Endodermal cell (in vitro differentiated cells): ENCODE results near the gene GSDMA. TPM values are rescaled to one million over a fixed set of nuclear protein-coding genes. Genes with fewer than 3 reads are reported as not detected.

ENCODE experiments used
- DNase-seq: peaks from one replicate; pipeline ENCODE4 v3.0.0-alpha.2; 2017
- H3K27ac ChIP-seq: 2 replicates; pipeline ENCODE4 v1.5.1; 2013; ENCODE audit warnings: mild to moderate bottlenecking, low read depth, low read length, moderate library complexity
- H3K27me3 ChIP-seq: 2 replicates; pipeline ENCODE4 v1.6.1; 2013; ENCODE audit warnings: mild to moderate bottlenecking, low read length, moderate library complexity; ENCODE audit not compliant: insufficient read depth, control insufficient read depth, poor library complexity, severe bottlenecking
- H3K36me3 ChIP-seq: 2 replicates; pipeline ENCODE4 v1.7.0; 2013; ENCODE audit warnings: mild to moderate bottlenecking, low read length, moderate library complexity; ENCODE audit not compliant: control insufficient read depth, insufficient read depth
- H3K4me1 ChIP-seq: one replicate; pipeline ENCODE4 v1.7.0; 2013; ENCODE audit warnings: low read length; ENCODE audit not compliant: control insufficient read depth, insufficient read depth
- H3K4me3 ChIP-seq: 2 replicates; pipeline ENCODE4 v1.5.1; 2013; ENCODE audit warnings: mild to moderate bottlenecking, low read length, moderate library complexity
- H3K9ac ChIP-seq: 2 replicates; pipeline ENCODE4 v1.6.1; 2013; ENCODE audit warnings: mild to moderate bottlenecking, low read length, moderate library complexity; ENCODE audit not compliant: poor library complexity, severe bottlenecking; ENCODE audit errors: extremely low read depth
- H3K9me3 ChIP-seq: 2 replicates; pipeline ENCODE4 v1.6.1; 2013; ENCODE audit warnings: mild to moderate bottlenecking, low read length, moderate library complexity; ENCODE audit not compliant: control insufficient read depth
- H3K27ac Mint-ChIP-seq: 2 replicates; pipeline ENCODE4 v1.8.0; 2020; ENCODE audit warnings: mixed read lengths
- H3K27me3 Mint-ChIP-seq: 2 replicates; pipeline ENCODE4 v1.8.0; 2021; ENCODE audit warnings: mild to moderate bottlenecking, mixed read lengths; ENCODE audit not compliant: insufficient read depth
- H3K36me3 Mint-ChIP-seq: 2 replicates; pipeline ENCODE4 v1.8.0; 2020; ENCODE audit warnings: low read depth, mixed read lengths
- H3K4me1 Mint-ChIP-seq: 2 replicates; pipeline ENCODE4 v1.8.0; 2020; ENCODE audit warnings: mixed read lengths
- H3K4me3 Mint-ChIP-seq: 2 replicates; pipeline ENCODE4 v1.8.0; 2020; ENCODE audit warnings: mild to moderate bottlenecking, moderate library complexity, mixed read lengths
- H3K9me3 Mint-ChIP-seq: 2 replicates; pipeline ENCODE4 v1.8.0; 2020; ENCODE audit warnings: mild to moderate bottlenecking, mixed read lengths
- WGBS, 2 experiments: methylation state at CpG; one replicate each; pipeline versions ENCODE4 v1.1.5 to v1.1.7; 2013; ENCODE audit warnings: missing lambda C conversion rate in 2 of 2, mixed read lengths in 1 of 2; ENCODE audit not compliant: insufficient coverage in 1 of 2, insufficient read length in 1 of 2; 5-methylcytosine and 5-hydroxymethylcytosine counted together
- total RNA-seq, 2 donors: library from RNA; stranded (reverse); fragmentation: NEBNext Ultra II Directional in 1 of 2; extraction: Animal tissue kit (Norgen Biotek cat#: 25700) in 1 of 2; gene quantifications; 2 replicates in 1 of 2; 3 replicates in 1 of 2; pipeline ENCODE4 v1.2.1, GENCODE V29; 2021
- TF ChIP-seq, protein P1 (sequence below): fragments of 200-600 bp; sonication (generic); conservative IDR thresholded peaks from 2 replicates; pipeline ENCODE4 v1.5.0; 2021; ENCODE audit warnings: antibody characterized with exemption, mild to moderate bottlenecking

The GSDMA gene
- total RNA-seq, 2 donors from 2014 or later, result not detected

DNA sequence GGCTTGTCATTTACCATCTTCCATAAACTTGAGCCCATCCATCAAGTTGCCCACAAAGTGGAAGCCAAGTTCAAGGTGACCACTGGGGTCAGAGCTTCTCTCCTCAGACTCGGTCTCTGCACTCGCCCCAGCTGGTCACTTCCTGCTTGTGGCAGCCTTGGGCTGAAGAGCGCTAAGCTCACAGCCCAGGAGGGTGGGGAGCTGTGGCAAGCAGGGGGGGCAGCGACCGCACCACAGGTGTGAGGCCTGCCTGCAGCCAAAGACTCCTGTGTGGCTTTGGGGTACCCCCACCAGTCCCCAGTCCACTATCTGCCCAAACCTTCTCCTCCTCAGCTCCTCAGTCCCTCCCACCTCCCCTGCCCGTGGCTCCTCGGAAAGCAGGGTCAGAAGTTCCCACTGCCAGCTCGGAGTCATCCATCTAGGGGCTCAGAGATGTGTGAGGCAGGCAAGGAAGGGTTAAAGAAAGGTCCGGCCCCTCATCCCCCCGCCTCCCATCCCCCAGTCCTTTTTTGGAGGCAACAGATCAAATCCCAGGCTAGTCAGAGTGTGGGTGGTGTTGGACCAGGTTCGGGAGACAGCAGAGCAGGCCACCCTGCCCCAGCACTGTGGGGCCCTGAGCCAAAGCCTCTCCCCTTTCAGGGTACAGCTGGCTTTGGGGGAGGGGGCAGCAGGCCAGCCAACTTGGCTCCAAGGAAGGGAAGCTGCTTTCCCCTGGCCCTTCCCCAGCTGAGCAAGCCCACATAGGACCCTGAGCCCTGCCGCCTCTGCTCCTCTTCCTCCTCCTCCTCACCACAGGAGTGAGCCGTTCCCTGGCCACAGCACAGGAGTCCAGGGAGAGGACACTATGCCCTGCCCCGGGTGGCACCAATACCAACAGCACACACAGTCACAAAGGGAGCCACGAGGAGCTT lies 55.7 kb downstream of the GSDMA start:
- TF ChIP-seq, protein P1, sequence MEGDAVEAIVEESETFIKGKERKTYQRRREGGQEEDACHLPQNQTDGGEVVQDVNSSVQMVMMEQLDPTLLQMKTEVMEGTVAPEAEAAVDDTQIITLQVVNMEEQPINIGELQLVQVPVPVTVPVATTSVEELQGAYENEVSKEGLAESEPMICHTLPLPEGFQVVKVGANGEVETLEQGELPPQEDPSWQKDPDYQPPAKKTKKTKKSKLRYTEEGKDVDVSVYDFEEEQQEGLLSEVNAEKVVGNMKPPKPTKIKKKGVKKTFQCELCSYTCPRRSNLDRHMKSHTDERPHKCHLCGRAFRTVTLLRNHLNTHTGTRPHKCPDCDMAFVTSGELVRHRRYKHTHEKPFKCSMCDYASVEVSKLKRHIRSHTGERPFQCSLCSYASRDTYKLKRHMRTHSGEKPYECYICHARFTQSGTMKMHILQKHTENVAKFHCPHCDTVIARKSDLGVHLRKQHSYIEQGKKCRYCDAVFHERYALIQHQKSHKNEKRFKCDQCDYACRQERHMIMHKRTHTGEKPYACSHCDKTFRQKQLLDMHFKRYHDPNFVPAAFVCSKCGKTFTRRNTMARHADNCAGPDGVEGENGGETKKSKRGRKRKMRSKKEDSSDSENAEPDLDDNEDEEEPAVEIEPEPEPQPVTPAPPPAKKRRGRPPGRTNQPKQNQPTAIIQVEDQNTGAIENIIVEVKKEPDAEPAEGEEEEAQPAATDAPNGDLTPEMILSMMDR, result no peak
- H3K4me3 ChIP-seq, result no peak overlapping the region
- no peaks in the 10 kb centered on the region for H3K27me3 ChIP-seq
- H3K36me3 ChIP-seq, result peaks cover 12% of the 10 kb centered on the region
- 62 to 70% methylated on average over 4 to 14 of the region's 15 CpGs for WGBS, 2 experiments
- DNase-seq, result peak; percentile 91
- no peak overlapping the region for H3K4me3 Mint-ChIP-seq
- H3K27me3 Mint-ChIP-seq, result no peaks in the 10 kb centered on the region
- no peaks in the 10 kb centered on the region for H3K9me3 ChIP-seq
- H3K27ac Mint-ChIP-seq, result peak overlapping the region; percentile 80
- peaks cover 5% of the 10 kb centered on the region for H3K4me1 ChIP-seq
- H3K9ac ChIP-seq, result no peak overlapping the region
- peaks cover 14% of the 10 kb centered on the region for H3K4me1 Mint-ChIP-seq
- no peaks in the 10 kb centered on the region for H3K9me3 Mint-ChIP-seq
- H3K36me3 Mint-ChIP-seq, result peaks cover 32% of the 10 kb centered on the region
- no peak overlapping the region for H3K27ac ChIP-seq

DNA sequence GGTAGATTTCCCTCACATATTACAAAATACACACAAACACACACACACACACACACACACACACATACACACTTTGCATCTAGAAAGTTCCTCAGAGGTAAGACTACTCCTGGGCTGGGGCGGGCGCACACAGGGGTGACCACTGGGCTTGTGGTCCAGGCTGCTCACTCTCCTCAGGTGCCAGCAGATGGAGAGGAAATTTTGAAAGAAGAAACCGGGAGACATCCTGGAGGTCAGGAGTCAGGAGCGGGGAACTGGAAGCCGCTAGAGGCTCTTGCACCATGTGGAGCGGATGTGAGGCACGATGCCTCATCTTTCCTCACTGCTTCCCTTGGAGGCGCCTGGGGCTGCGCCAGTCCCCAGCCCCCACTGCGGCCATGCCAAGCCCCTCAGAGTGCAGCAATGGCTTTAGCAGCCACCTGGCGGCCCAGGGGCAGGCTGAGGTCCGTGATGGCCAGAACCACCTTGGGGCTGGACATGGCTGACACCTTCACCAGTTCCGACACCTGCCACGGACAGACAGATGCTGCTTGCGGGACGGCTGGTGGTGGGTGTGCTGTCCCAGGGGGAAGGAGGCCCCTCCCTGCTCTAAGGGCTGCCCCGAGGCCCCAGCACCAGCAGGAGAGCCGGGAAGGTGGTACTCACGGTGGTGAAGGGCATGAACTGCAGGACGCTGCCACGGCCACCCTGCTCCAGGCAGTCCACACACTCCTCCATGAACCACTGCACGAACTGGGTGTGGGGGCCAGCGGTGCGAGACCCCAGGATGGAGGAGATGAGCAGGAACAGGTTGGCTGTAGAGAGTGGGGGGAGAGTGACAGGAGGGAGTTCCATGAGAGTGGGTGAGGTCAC lies 56.6 kb downstream of the GSDMA start:
- Mint-ChIP-seq H3K27ac (peak overlapping the region; percentile 80), H3K4me1 (peaks cover 14% of the 10 kb centered on the region), H3K27me3 (no peaks in the 10 kb centered on the region), H3K4me3 (no peak overlapping the region), H3K36me3 (peaks cover 35% of the 10 kb centered on the region), H3K9me3 (no peaks in the 10 kb centered on the region)
- Histone ChIP-seq H3K27ac (no peak overlapping the region), H3K36me3 (peaks cover 12% of the 10 kb centered on the region), H3K4me1 (peaks cover 5% of the 10 kb centered on the region), H3K27me3 (no peaks in the 10 kb centered on the region), H3K9ac (no peak overlapping the region), H3K4me3 (no peak overlapping the region), H3K9me3 (no peaks in the 10 kb centered on the region)
- TF ChIP-seq, protein P1, result peak; percentile 40
- WGBS, 2 experiments, result 87 to 91% methylated on average over 15 to 24 of the region's 24 CpGs
- peak; percentile 75 for DNase-seq

DNA sequence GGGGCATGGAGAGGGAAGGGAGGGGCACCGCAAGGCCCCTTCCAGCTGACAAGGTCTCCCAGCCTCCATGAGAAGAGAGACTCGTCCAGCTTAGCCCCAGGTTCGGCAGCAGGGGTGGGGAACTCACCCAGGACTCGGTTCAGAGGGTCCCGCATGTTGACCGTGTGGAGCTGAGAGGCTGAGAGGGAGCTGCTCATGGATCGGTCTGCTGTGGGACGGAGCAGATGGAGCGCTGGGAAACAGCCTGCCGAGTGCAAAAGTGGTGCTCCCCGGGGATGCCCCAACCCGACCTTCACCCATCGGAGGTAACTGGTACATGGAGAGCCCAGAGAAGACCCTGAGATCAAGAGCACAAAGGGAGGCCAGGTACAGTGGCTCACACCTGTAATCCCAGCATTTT lies 57.3 kb downstream of the GSDMA start:
- Mint-ChIP-seq H3K27ac (no peak overlapping the region), H3K4me1 (peaks cover 11% of the 10 kb centered on the region), H3K36me3 (peaks cover 36% of the 10 kb centered on the region), H3K4me3 (no peak overlapping the region), H3K9me3 (no peaks in the 10 kb centered on the region), H3K27me3 (no peaks in the 10 kb centered on the region)
- TF ChIP-seq, protein P1, result no peak
- Histone ChIP-seq H3K9ac (no peak overlapping the region), H3K4me1 (peaks cover 3% of the 10 kb centered on the region), H3K36me3 (peaks cover 17% of the 10 kb centered on the region), H3K27me3 (no peaks in the 10 kb centered on the region), H3K27ac (no peak overlapping the region), H3K4me3 (no peak overlapping the region), H3K9me3 (no peaks in the 10 kb centered on the region)
- no peak for DNase-seq
- WGBS, 2 experiments, result 95 to 97% methylated on average over 12 to 13 of the region's 13 CpGs
